CD4-positive, alpha-beta T cell (primary cell): ENCODE data around the gene PML. TPM values are rescaled to one million over a fixed set of nuclear protein-coding genes. Genes with fewer than 3 reads are reported as not detected.

Source experiments
- ATAC-seq: fragments of 200-7000 bp; cut with Tn5 transposase; one replicate; pipeline ENCODE4 v1.10.0; 2022; ENCODE audit warnings: mild to moderate bottlenecking; ENCODE audit not compliant: poor library complexity
- CTCF ChIA-PET: fragments of 350-600 bp; sonication (Branson Sonifier 250); formaldehyde crosslinking; loops from one replicate; lab custom pipeline; 2021; ENCODE audit warnings: antibody characterized with exemption, inconsistent platforms; lab: Charles Lee
- POLR2A ChIA-PET: fragments of 350-600 bp; sonication (Branson Sonifier 250); formaldehyde crosslinking; loops from one replicate; lab custom pipeline; 2021; ENCODE audit warnings: antibody characterized with exemption, inconsistent platforms; lab: Charles Lee
- DNase-seq, 14 experiments: peaks; one replicate each; pipeline ENCODE4 v3.0.0-alpha.2; 2013 to 2020; ENCODE audit warnings: mixed read lengths in 2 of 14
- H3K27ac ChIP-seq, 2 donors: one replicate each; pipeline versions ENCODE4 v1.5.1 to v1.7.0; 2013; ENCODE audit warnings: low read length in 2 of 2, low read depth in 1 of 2, mild to moderate bottlenecking in 1 of 2
- H3K27me3 ChIP-seq, 2 experiments: 1 replicate in 1 of 2; 2 replicates in 1 of 2; pipeline versions ENCODE4 v1.6.1 to v1.7.0; 2013; ENCODE audit warnings: low read length in 2 of 2, control low read depth in 1 of 2, mild to moderate bottlenecking in 1 of 2, moderate library complexity in 1 of 2; ENCODE audit not compliant: insufficient read depth in 2 of 2, control insufficient read depth in 1 of 2
- H3K36me3 ChIP-seq: one replicate; pipeline ENCODE4 v1.6.1; 2013; ENCODE audit warnings: low read length, control low read depth; ENCODE audit not compliant: insufficient read depth
- H3K4me1 ChIP-seq: one replicate; pipeline ENCODE4 v1.6.1; 2013; ENCODE audit warnings: low read length, control low read depth; ENCODE audit not compliant: insufficient read depth
- H3K4me3 ChIP-seq: one replicate; pipeline ENCODE4 v1.5.1; 2013; ENCODE audit warnings: mild to moderate bottlenecking, low read length, moderate library complexity
- H3K9me3 ChIP-seq, 2 experiments: 1 replicate in 1 of 2; 2 replicates in 1 of 2; pipeline versions ENCODE4 v1.6.1 to v1.7.0; 2013; ENCODE audit warnings: low read length in 2 of 2, mild to moderate bottlenecking in 2 of 2, control low read depth in 1 of 2, moderate library complexity in 1 of 2; ENCODE audit not compliant: control insufficient read depth in 1 of 2, insufficient read depth in 1 of 2
- H3K27ac Mint-ChIP-seq: one replicate; pipeline ENCODE4 v1.8.0; 2020; ENCODE audit warnings: mixed read lengths
- H3K27me3 Mint-ChIP-seq: one replicate; pipeline ENCODE4 v1.8.0; 2021; ENCODE audit warnings: mixed read lengths
- H3K36me3 Mint-ChIP-seq: one replicate; pipeline ENCODE4 v1.8.0; 2021; ENCODE audit warnings: low read depth, mixed read lengths
- H3K4me1 Mint-ChIP-seq: one replicate; pipeline ENCODE4 v1.8.0; 2021; ENCODE audit warnings: low read depth, mixed read lengths
- H3K4me3 Mint-ChIP-seq: one replicate; pipeline ENCODE4 v1.8.0; 2020; ENCODE audit warnings: mild to moderate bottlenecking, mixed read lengths
- H3K9me3 Mint-ChIP-seq: one replicate; pipeline ENCODE4 v1.8.0; 2020; ENCODE audit warnings: mixed read lengths
- intact Hi-C, 2 experiments: fragments of 100-400 bp; cut with DNase I in 1 of 2; cut with micrococcal nuclease in 1 of 2; formaldehyde crosslinking; loops; one replicate each; pipeline versions ENCODE4 v1.15.1 to v1.9.0; 2023 to 2025; cut with DNase I, micrococcal nuclease
- total RNA-seq, 174 experiments: library from RNA in 2 of 174; stranded (reverse) in 2 of 174; gene quantifications; one replicate each; pipeline ENCODE4 v1.2.3 and lab custom pipeline; 2021 to 2026
- TF ChIP-seq, protein P1 (sequence below): fragments of 200-600 bp; IDR thresholded peaks from one replicate; pipeline ENCODE4 v1.8.0; 2022; ENCODE audit warnings: antibody characterized with exemption, mild to moderate bottlenecking

PML gene
- total RNA-seq, 2 experiments from 2014 or later = 39.2 to 42.9 TPM

DNA sequence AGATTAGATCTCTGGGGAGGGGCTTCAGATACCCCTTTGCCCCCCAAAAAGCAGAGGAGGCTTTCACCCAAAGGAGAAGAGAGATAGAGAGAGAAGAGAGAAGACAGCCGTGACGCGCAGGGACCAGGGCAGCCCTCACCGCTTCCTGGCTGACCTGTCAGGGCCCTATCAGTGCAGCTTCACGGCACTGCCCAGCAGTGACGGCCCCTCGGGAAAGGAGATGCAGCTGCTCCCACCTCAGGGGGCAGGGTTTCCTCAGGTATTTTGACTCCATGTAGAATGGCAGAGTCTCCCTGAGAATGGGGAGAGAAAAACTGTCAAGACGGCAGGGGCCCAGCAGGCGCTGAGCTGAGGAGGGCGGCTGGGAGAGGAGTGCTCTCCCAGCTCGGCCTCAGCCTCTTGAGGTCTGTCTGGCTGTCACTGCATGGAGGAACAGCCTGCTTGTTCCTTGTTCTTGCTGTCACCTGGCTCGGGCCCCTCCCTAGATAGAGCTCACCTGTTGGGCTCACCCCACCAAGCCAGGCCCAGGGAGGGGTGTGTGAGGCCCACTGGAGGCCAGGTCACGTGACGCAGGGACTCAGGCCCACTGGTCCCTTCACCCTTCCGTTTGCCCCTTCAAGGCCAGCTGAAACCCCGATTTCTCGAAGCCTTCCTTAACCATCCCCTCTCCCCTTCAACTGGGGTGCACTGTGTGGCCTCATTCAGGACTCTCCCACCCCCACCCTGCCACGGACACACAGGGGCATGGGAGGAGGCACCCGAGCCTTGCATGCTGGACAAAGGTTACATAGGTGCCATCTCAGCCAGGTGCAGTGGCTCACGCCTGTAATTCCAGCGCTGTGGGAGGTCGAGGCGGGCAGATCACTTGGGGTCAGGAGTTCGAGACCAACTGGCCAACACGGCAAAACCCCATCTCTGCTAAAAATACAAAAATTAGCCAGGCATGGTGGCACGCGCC is 40.0 kb upstream of the PML start:
- ATAC-seq (no peak), DNase-seq (no peak)
- Mint-ChIP-seq H3K36me3 (no peaks in the 10 kb centered on the region), H3K4me1 (peaks cover 28% of the 10 kb centered on the region), H3K27me3 (no peaks in the 10 kb centered on the region), H3K27ac (no peak overlapping the region), H3K9me3 (no peaks in the 10 kb centered on the region), H3K4me3 (no peak overlapping the region)
- ChIA-PET CTCF (no interaction called here), POLR2A (interaction anchor here (0.7 kb wide), 1 partner anchor 27 kb away, joined by 4 read pairs; no protein-coding TSS in a partner anchor)
- no peaks in the 10 kb centered on the region for H3K27me3 ChIP-seq
- H3K4me3 ChIP-seq = no peak overlapping the region
- no peaks in the 10 kb centered on the region for H3K9me3 ChIP-seq
- peaks cover 31% of the 10 kb centered on the region for H3K4me1 ChIP-seq
- H3K27ac ChIP-seq = no peak overlapping the region
- TF ChIP-seq, protein P1, sequence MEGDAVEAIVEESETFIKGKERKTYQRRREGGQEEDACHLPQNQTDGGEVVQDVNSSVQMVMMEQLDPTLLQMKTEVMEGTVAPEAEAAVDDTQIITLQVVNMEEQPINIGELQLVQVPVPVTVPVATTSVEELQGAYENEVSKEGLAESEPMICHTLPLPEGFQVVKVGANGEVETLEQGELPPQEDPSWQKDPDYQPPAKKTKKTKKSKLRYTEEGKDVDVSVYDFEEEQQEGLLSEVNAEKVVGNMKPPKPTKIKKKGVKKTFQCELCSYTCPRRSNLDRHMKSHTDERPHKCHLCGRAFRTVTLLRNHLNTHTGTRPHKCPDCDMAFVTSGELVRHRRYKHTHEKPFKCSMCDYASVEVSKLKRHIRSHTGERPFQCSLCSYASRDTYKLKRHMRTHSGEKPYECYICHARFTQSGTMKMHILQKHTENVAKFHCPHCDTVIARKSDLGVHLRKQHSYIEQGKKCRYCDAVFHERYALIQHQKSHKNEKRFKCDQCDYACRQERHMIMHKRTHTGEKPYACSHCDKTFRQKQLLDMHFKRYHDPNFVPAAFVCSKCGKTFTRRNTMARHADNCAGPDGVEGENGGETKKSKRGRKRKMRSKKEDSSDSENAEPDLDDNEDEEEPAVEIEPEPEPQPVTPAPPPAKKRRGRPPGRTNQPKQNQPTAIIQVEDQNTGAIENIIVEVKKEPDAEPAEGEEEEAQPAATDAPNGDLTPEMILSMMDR = no peak
- intact Hi-C loops = loop anchor here (5.0 to 10.0 kb wide), 2 partner anchors 180 to 368 kb away; partner anchors contain the start of gene ISLR2 (in 1 of the 2)
- H3K36me3 ChIP-seq = no peaks in the 10 kb centered on the region

DNA sequence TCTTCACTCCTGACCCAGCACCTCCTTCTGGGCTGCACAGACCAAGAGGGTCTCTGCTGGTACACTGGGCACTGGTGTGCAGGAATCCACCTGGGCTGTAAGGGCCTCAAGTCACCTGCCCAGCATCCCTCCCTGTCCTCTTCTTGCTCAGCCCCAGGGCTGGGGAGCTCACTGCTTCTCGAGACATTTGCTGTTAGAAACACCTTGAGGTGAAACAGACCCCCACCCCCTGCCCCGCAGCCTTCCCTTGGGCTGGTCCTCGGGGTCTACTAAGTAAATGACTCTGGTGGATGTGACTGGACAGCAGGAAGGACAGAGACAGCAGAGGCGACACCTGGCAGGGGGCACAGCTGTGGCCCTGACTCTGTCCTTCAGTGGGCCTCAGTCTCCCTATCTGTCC is 39.2 kb upstream of the PML start:
- H3K4me1 Mint-ChIP-seq = peaks cover 35% of the 10 kb centered on the region
- CTCF ChIA-PET = no interaction called here
- intact Hi-C loops = loop anchor here in 1 of 2 experiments (10.0 kb wide), 1 partner anchor 179 kb away; the partner anchor contains the start of gene ISLR2

More for the DNA sequence above, 39.2 kb upstream of the PML start:
- no peak overlapping the region for H3K27ac Mint-ChIP-seq
- Histone ChIP-seq H3K4me3 (no peak overlapping the region), H3K4me1 (peaks cover 39% of the 10 kb centered on the region), H3K27ac (no peak overlapping the region), H3K9me3 (no peaks in the 10 kb centered on the region), H3K36me3 (no peaks in the 10 kb centered on the region), H3K27me3 (no peaks in the 10 kb centered on the region)
- H3K36me3 Mint-ChIP-seq = no peaks in the 10 kb centered on the region
- H3K4me3 Mint-ChIP-seq = no peak overlapping the region
- POLR2A ChIA-PET = no interaction called here
- no peaks in the 10 kb centered on the region for H3K27me3 Mint-ChIP-seq
- TF ChIP-seq, protein P1 = no peak
- DNase-seq = no peak
- ATAC-seq = no peak
- no peaks in the 10 kb centered on the region for H3K9me3 Mint-ChIP-seq
